ENCODE measurements around the gene KANSL1L.
A peak's percentile ranks its signal among the peaks of the same experiment; 100 is the strongest.
"Not testable (repeated sequence)": the region's sequence is repeated elsewhere in the genome, so short reads cannot be mapped to it uniquely, and the experiment has no call there.

The KANSL1L gene

GRCh38 chr2:210179351-210179990 lies 8.3 kb upstream of the KANSL1L start:
- no peak for DNase-seq
- intact Hi-C loops (cut with DNase I), result no loop called here

- intact Hi-C loops (cut with DNase I), result no loop called here
- no peak for DNase-seq
Observed at GRCh38 chr2:210177769-210178168, 6.6 kb upstream of the KANSL1L start.

- intact Hi-C loops (cut with DNase I); DNase-seq: not testable (repeated sequence)
Observed at GRCh38 chr2:210177115-210177514, 5.9 kb upstream of the KANSL1L start.

GRCh38 chr2:210174086-210174485 lies 2.9 kb upstream of the KANSL1L start:
- DNase-seq, result no peak
- intact Hi-C loops (cut with DNase I), result no loop called here

- no peak for DNase-seq
- intact Hi-C loops (cut with DNase I), result no loop called here
Observed at GRCh38 chr2:210172219-210172575, 988 bp upstream of the KANSL1L start.

- peak; percentile 93 to 99 (median 96) for DNase-seq
- intact Hi-C loops (cut with DNase I), result loop anchor here (1.0 kb wide), 1 partner anchor 169 kb away; no protein-coding TSS in a partner anchor
Observed at GRCh38 chr2:210170446-210171303, 534 bp downstream of the KANSL1L start.

- peak in 1 of 10 donors; percentile 71 for DNase-seq
- intact Hi-C loops (cut with DNase I), result loop anchor here (1.0 kb wide), 1 partner anchor 169 kb away; no protein-coding TSS in a partner anchor
Observed at GRCh38 chr2:210170196-210170445, 1.1 kb downstream of the KANSL1L start.

GRCh38 chr2:210169516-210170195 lies 1.6 kb downstream of the KANSL1L start:
- intact Hi-C loops (cut with DNase I), result loop anchor here (1.0 kb wide), 1 partner anchor 168 kb away; no protein-coding TSS in a partner anchor
- DNase-seq, result no peak

- DNase-seq, result no peak
- intact Hi-C loops (cut with DNase I), result no loop called here
Observed at GRCh38 chr2:210167227-210167626, 4.0 kb downstream of the KANSL1L start.

GRCh38 chr2:210162466-210163124 lies 8.6 kb downstream of the KANSL1L start:
- no peak for DNase-seq
- intact Hi-C loops (cut with DNase I), result no loop called here

- no peak for DNase-seq
- intact Hi-C loops (cut with DNase I), result no loop called here
Observed at GRCh38 chr2:210159059-210159458, 12.2 kb downstream of the KANSL1L start.

- no peak for DNase-seq
- intact Hi-C loops (cut with DNase I), result no loop called here
Observed at GRCh38 chr2:210158236-210158635, 13.0 kb downstream of the KANSL1L start.

- intact Hi-C loops (cut with DNase I), result no loop called here
Observed at GRCh38 chr2:210157526-210157925, 13.7 kb downstream of the KANSL1L start.

GRCh38 chr2:210147614-210148013 lies 23.6 kb downstream of the KANSL1L start:
- intact Hi-C loops (cut with DNase I), result no loop called here
- no peak for DNase-seq

More at GRCh38 chr2:210157526-210157925, 13.7 kb downstream of the KANSL1L start:
- no peak for DNase-seq

- intact Hi-C loops (cut with DNase I), result no loop called here
- no peak for DNase-seq
Observed at GRCh38 chr2:210132239-210132638, 39.0 kb downstream of the KANSL1L start.

GRCh38 chr2:210128961-210129360 lies 42.2 kb downstream of the KANSL1L start:
- intact Hi-C loops (cut with DNase I), result no loop called here
- no peak for DNase-seq

- intact Hi-C loops (cut with DNase I), result no loop called here
- no peak for DNase-seq
Observed at GRCh38 chr2:210113614-210114235, 57.5 kb downstream of the KANSL1L start.

GRCh38 chr2:210112871-210113270 lies 58.3 kb downstream of the KANSL1L start:
- intact Hi-C loops (cut with DNase I), result no loop called here
- no peak for DNase-seq

GRCh38 chr2:210099940-210100339 lies 71.3 kb downstream of the KANSL1L start:
- DNase-seq, result peak in 1 of 10 donors; percentile 58
- intact Hi-C loops (cut with DNase I), result no loop called here

- intact Hi-C loops (cut with DNase I), result no loop called here
- no peak for DNase-seq
Observed at GRCh38 chr2:210094787-210095186, 76.4 kb downstream of the KANSL1L start.
